ENCODE results near the gene RHBDL3. TPM values are rescaled to one million over a fixed set of nuclear protein-coding genes. Genes with fewer than 3 reads are reported as not detected.

The RHBDL3 gene
- polyA plus RNA-seq, 1 donor (not counting 4 experiments of a cell fraction or from before 2014, with no cell fraction given) = not detected

- no peak for FAIRE-seq
- H3K9me3 ChIP-seq (ENCODE audit: control insufficient read depth, low read depth, low read length) = no peaks in the 10 kb centered on the region
- dilution Hi-C loops (cut with MboI; ENCODE audit: extremely low pct_ligation_motif_present, low sequenced_read_pairs) = no loop called here
- H3K79me2 ChIP-seq (ENCODE audit: control insufficient read depth, insufficient read depth, low read length) = peaks cover 95% of the 10 kb centered on the region
- H3K4me2 ChIP-seq (ENCODE audit: control insufficient read depth, extremely low read depth, insufficient read depth, low read depth, low read length) = peak overlapping the region; percentile 64
- H2AFZ ChIP-seq (ENCODE audit: control insufficient read depth, low read length) = no peak overlapping the region
- H3K36me3 ChIP-seq (ENCODE audit: control insufficient read depth in 2 of 2, extremely low read depth in 1 of 2, insufficient read depth in 2 of 2, low read length in 2 of 2) = peaks cover 28 to 39% of the 10 kb centered on the region in 2 experiments
- H3K4me1 ChIP-seq (ENCODE audit: control insufficient read depth, extremely low read depth, insufficient read depth, low read length) = peaks cover 41% of the 10 kb centered on the region
- TF ChIP-seq CTCF (optimal IDR thresholded peaks at IDR 0.05 in 1 of 3, IDR thresholded peaks at IDR 0.05 in 1 of 3, conservative IDR thresholded peaks at IDR 0.05 in 1 of 3; ENCODE audit: extremely low read depth in 1 of 3, insufficient read depth in 2 of 3, low read length in 3 of 3) = no peak
- no peak for TF ChIP-seq EZH2 (IDR thresholded peaks at IDR 0.05; ENCODE audit: low read length)
- H3K27me3 ChIP-seq (ENCODE audit: control insufficient read depth, extremely low read depth, insufficient read depth, low read length) = no peaks in the 10 kb centered on the region
- peaks cover 8% of the 10 kb centered on the region for H3K9me1 ChIP-seq (ENCODE audit: control insufficient read depth, extremely low read depth, insufficient read depth, low read length)
- no peak overlapping the region for H3K4me3 ChIP-seq (ENCODE audit: control insufficient read depth in 2 of 3, extremely low read depth in 1 of 3, insufficient read depth in 2 of 3, low read depth in 1 of 3, low read length in 3 of 3)
- peak overlapping the region; percentile 11 for H3K27ac ChIP-seq (ENCODE audit: control insufficient read depth, insufficient read depth, low read length)
- no peak overlapping the region for H3K9ac ChIP-seq (ENCODE audit: control insufficient read depth, extremely low read depth, insufficient read depth, low read length)
- H4K20me1 ChIP-seq (ENCODE audit: control insufficient read depth, extremely low read depth, insufficient read depth, low read length) = peaks cover 51% of the 10 kb centered on the region
- no peak for DNase-seq (ENCODE audit: low read depth, low spot score)
These were observed 91.1 kb downstream of the RHBDL3 start for GRCh38 chr17:32356750-32357149.

GRCh38 chr17:32357615-32358014 is 92.0 kb downstream of the RHBDL3 start:
- H3K27ac ChIP-seq (ENCODE audit: control insufficient read depth, insufficient read depth, low read length) = peak overlapping the region; percentile 61
- dilution Hi-C loops (cut with MboI; ENCODE audit: extremely low pct_ligation_motif_present, low sequenced_read_pairs) = no loop called here
- DNase-seq (ENCODE audit: low read depth, low spot score) = no peak

More at GRCh38 chr17:32357615-32358014, 92.0 kb downstream of the RHBDL3 start:
- Histone ChIP-seq H3K27me3 (ENCODE audit: control insufficient read depth, extremely low read depth, insufficient read depth, low read length) (no peaks in the 10 kb centered on the region), H3K36me3 (ENCODE audit: control insufficient read depth in 2 of 2, extremely low read depth in 1 of 2, insufficient read depth in 2 of 2, low read length in 2 of 2) (peaks cover 33 to 39% of the 10 kb centered on the region in 2 experiments), H3K9ac (ENCODE audit: control insufficient read depth, extremely low read depth, insufficient read depth, low read length) (no peak overlapping the region), H3K9me3 (ENCODE audit: control insufficient read depth, low read depth, low read length) (no peaks in the 10 kb centered on the region), H4K20me1 (ENCODE audit: control insufficient read depth, extremely low read depth, insufficient read depth, low read length) (peaks cover 45% of the 10 kb centered on the region), H3K4me2 (ENCODE audit: control insufficient read depth, extremely low read depth, insufficient read depth, low read depth, low read length) (no peak overlapping the region), H3K9me1 (ENCODE audit: control insufficient read depth, extremely low read depth, insufficient read depth, low read length) (peaks cover 8% of the 10 kb centered on the region), H3K4me3 (ENCODE audit: control insufficient read depth in 2 of 3, extremely low read depth in 1 of 3, insufficient read depth in 2 of 3, low read depth in 1 of 3, low read length in 3 of 3) (no peak overlapping the region), H3K4me1 (ENCODE audit: control insufficient read depth, extremely low read depth, insufficient read depth, low read length) (peaks cover 33% of the 10 kb centered on the region), H2AFZ (ENCODE audit: control insufficient read depth, low read length) (no peak overlapping the region), H3K79me2 (ENCODE audit: control insufficient read depth, insufficient read depth, low read length) (peaks cover 94% of the 10 kb centered on the region)
- TF ChIP-seq CTCF (optimal IDR thresholded peaks at IDR 0.05 in 1 of 3, IDR thresholded peaks at IDR 0.05 in 1 of 3, conservative IDR thresholded peaks at IDR 0.05 in 1 of 3; ENCODE audit: extremely low read depth in 1 of 3, insufficient read depth in 2 of 3, low read length in 3 of 3) (no peak), EZH2 (IDR thresholded peaks at IDR 0.05; ENCODE audit: low read length) (no peak)
- FAIRE-seq = no peak

Data from keratinocyte (primary cell).